H1 (cell line): ENCODE data around the gene RASGEF1B. TPM values are rescaled to one million over a fixed set of nuclear protein-coding genes. Genes with fewer than 3 reads are reported as not detected.

Source experiments
- CTCF ChIA-PET: fragments of 300-600 bp; sonication (Branson Sonifier 250); formaldehyde crosslinking; loops from one replicate; lab custom pipeline; 2021; ENCODE audit not compliant: partially characterized antibody; lab: Charles Lee
- POLR2A ChIA-PET: fragments of 300-600 bp; sonication (Branson Sonifier 250); formaldehyde crosslinking; loops from one replicate; lab custom pipeline; 2021; ENCODE audit warnings: inconsistent platforms; ENCODE audit not compliant: partially characterized antibody; lab: Charles Lee
- DNase-seq, 2 experiments: peaks; one replicate each; pipeline versions ENCODE4 v3.0.0 to v3.0.0-alpha.2; 2010 to 2022; ENCODE audit warnings: low spot score in 2 of 2, low read depth in 1 of 2, mixed read lengths in 1 of 2
- FAIRE-seq: peaks from 2 replicates; lab custom pipeline; 2011; peaks lifted over from hg19 to GRCh38; lab: Jason Lieb, UNC
- H2AFZ ChIP-seq: 2 replicates; pipeline ENCODE4 v1.8.1; 2012; ENCODE audit warnings: low read length, inconsistent platforms
- H2AK5ac ChIP-seq: 2 replicates; pipeline ENCODE4 v1.6.1; 2013; ENCODE audit warnings: low read depth, low read length
- H2BK120ac ChIP-seq: replicated peaks from 2 replicates; pipeline ENCODE3; 2013; ENCODE audit warnings: low read depth, low read length, inconsistent platforms
- H2BK12ac ChIP-seq: 2 replicates; pipeline ENCODE4 v1.6.1; 2013; ENCODE audit warnings: low read depth, low read length
- H2BK15ac ChIP-seq: 2 replicates; pipeline ENCODE4 v1.6.1; 2013; ENCODE audit warnings: low read length
- H2BK20ac ChIP-seq: 2 replicates; pipeline ENCODE4 v1.6.1; 2013; ENCODE audit warnings: low read length
- H2BK5ac ChIP-seq: 2 replicates; pipeline ENCODE4 v1.6.1; 2013; ENCODE audit warnings: low read depth, low read length
- H3K14ac ChIP-seq: 2 replicates; pipeline ENCODE4 v1.6.1; 2013; ENCODE audit warnings: inconsistent platforms; ENCODE audit not compliant: insufficient read length
- H3K18ac ChIP-seq: 2 replicates; pipeline ENCODE4 v1.6.1; 2013; ENCODE audit warnings: low read length; ENCODE audit errors: extremely low read depth
- H3K23ac ChIP-seq: 2 replicates; pipeline ENCODE4 v1.6.1; 2013; ENCODE audit warnings: inconsistent platforms; ENCODE audit not compliant: insufficient read length
- H3K23me2 ChIP-seq: 2 replicates; pipeline ENCODE4 v1.6.1; 2013; ENCODE audit warnings: low read depth, low read length
- H3K27ac ChIP-seq: 2 replicates; pipeline ENCODE4 v1.6.1; 2011; ENCODE audit warnings: low read depth, low read length, inconsistent platforms
- H3K27me3 ChIP-seq, 4 experiments: replicated peaks in 1 of 4; 1 replicate in 1 of 4; 2 replicates in 3 of 4; pipeline versions ENCODE4 v1.6.1 to v1.8.1; 2011 to 2013; ENCODE audit warnings: low read length in 3 of 4, mild to moderate bottlenecking in 3 of 4, inconsistent platforms in 2 of 4, mixed read lengths in 2 of 4, moderate library complexity in 1 of 4; ENCODE audit not compliant: control insufficient read depth in 3 of 4, insufficient read depth in 3 of 4; ENCODE audit errors: extremely low read depth in 1 of 4
- H3K36me3 ChIP-seq, 4 experiments: 2 replicates each; pipeline versions ENCODE4 v1.6.1 to v1.8.1; 2011 to 2013; ENCODE audit warnings: mild to moderate bottlenecking in 4 of 4, low read length in 3 of 4, moderate library complexity in 2 of 4, control low read depth in 1 of 4, inconsistent platforms in 1 of 4; ENCODE audit not compliant: insufficient read depth in 4 of 4, control insufficient read depth in 2 of 4
- H3K4ac ChIP-seq: replicated peaks from 2 replicates; pipeline ENCODE3; 2013; ENCODE audit warnings: low read length, low read depth, mixed read lengths, inconsistent platforms; ENCODE audit not compliant: insufficient read length
- H3K4me1 ChIP-seq, 4 experiments: replicated peaks in 1 of 4; 1 replicate in 1 of 4; 2 replicates in 3 of 4; pipeline versions ENCODE4 v1.6.1 to v1.8.1; 2011 to 2013; ENCODE audit warnings: low read length in 3 of 4, inconsistent platforms in 2 of 4, mixed read lengths in 1 of 4; ENCODE audit not compliant: insufficient read depth in 4 of 4, control insufficient read depth in 3 of 4
- H3K4me2 ChIP-seq, 2 experiments: 2 replicates each; pipeline versions ENCODE4 v1.6.1 to v1.8.1; 2011 to 2013; ENCODE audit warnings: low read depth in 2 of 2, low read length in 2 of 2, control low read depth in 1 of 2, inconsistent platforms in 1 of 2, mild to moderate bottlenecking in 1 of 2; ENCODE audit not compliant: insufficient read depth in 1 of 2
- H3K4me3 ChIP-seq, 4 experiments: fragments of 200-600, 300-600 bp in 1 of 4; sonication (generic), shearing (Covaris generic), sonication (Bioruptor Twin) in 1 of 4; 2 replicates each; pipeline versions ENCODE4 v1.5.1 to v1.8.1; 2011 to 2016; ENCODE audit warnings: low read length in 4 of 4, low read depth in 3 of 4, control low read depth in 2 of 4, inconsistent platforms in 2 of 4, mild to moderate bottlenecking in 2 of 4, mixed read lengths in 1 of 4, moderate library complexity in 1 of 4; ENCODE audit not compliant: insufficient read depth in 2 of 4; ENCODE audit errors: extremely low read depth in 1 of 4
- H3K56ac ChIP-seq: replicated peaks from 2 replicates; pipeline ENCODE3; 2013; ENCODE audit warnings: low read depth, mild to moderate bottlenecking, mixed read lengths, low read length, inconsistent platforms; ENCODE audit not compliant: insufficient read length
- H3K79me1 ChIP-seq: 2 replicates; pipeline ENCODE4 v1.6.1; 2013; ENCODE audit warnings: low read depth, low read length, control low read depth
- H3K79me2 ChIP-seq, 2 experiments: 2 replicates each; pipeline versions ENCODE4 v1.6.1 to v1.8.1; 2012 to 2013; ENCODE audit warnings: low read length in 2 of 2, mild to moderate bottlenecking in 2 of 2, inconsistent platforms in 1 of 2; ENCODE audit not compliant: insufficient read depth in 2 of 2, control insufficient read depth in 1 of 2
- H3K9ac ChIP-seq, 4 experiments: replicated peaks in 1 of 4; 1 replicate in 1 of 4; 2 replicates in 3 of 4; pipeline versions ENCODE4 v1.6.1 to v1.8.1; 2011 to 2013; ENCODE audit warnings: low read depth in 3 of 4, low read length in 3 of 4, control low read depth in 2 of 4, mild to moderate bottlenecking in 2 of 4, moderate library complexity in 2 of 4, inconsistent platforms in 1 of 4; ENCODE audit errors: extremely low read depth in 1 of 4
- H3K9me3 ChIP-seq, 2 experiments: 2 replicates each; pipeline versions ENCODE4 v1.6.1 to v1.8.1; 2012 to 2013; ENCODE audit warnings: mild to moderate bottlenecking in 2 of 2, moderate library complexity in 2 of 2, control low read depth in 1 of 2, inconsistent platforms in 1 of 2, low read depth in 1 of 2, low read length in 1 of 2, mixed read lengths in 1 of 2; ENCODE audit not compliant: insufficient read depth in 2 of 2
- H4K20me1 ChIP-seq, 2 experiments: replicated peaks in 1 of 2; 2 replicates each; pipeline versions ENCODE3 to v1.8.1; 2011 to 2013; ENCODE audit warnings: inconsistent platforms in 2 of 2, low read length in 2 of 2, mild to moderate bottlenecking in 1 of 2; ENCODE audit not compliant: insufficient read depth in 2 of 2, control insufficient read depth in 1 of 2
- H4K5ac ChIP-seq: 2 replicates; pipeline ENCODE4 v1.6.1; 2013; ENCODE audit warnings: low read length, low read depth, mixed read lengths, inconsistent platforms; ENCODE audit not compliant: insufficient read length
- H4K8ac ChIP-seq: 2 replicates; pipeline ENCODE4 v1.8.0; 2013; ENCODE audit warnings: mild to moderate bottlenecking, moderate library complexity, low read length, inconsistent platforms; ENCODE audit not compliant: insufficient read depth; ENCODE audit errors: extremely low read depth
- H4K91ac ChIP-seq: replicated peaks from 2 replicates; pipeline ENCODE3; 2013; ENCODE audit warnings: low read length, mixed read lengths, inconsistent platforms; ENCODE audit not compliant: insufficient read length
- CBX8 ChIP-seq: fragments of 300-800, 300-1000 bp; sonication (generic); IDR thresholded peaks from 2 replicates; pipeline ENCODE4 v1.7.1; 2016; ENCODE audit warnings: low read depth, low read length, borderline replicate concordance
- CTCF ChIP-seq, 3 experiments: IDR thresholded peaks; 1 replicate in 2 of 3; 2 replicates in 1 of 3; pipeline versions ENCODE4 v1.5.1 to v1.6.1; 2011; ENCODE audit warnings: low read length in 3 of 3, mild to moderate bottlenecking in 3 of 3, inconsistent platforms in 2 of 3, low read depth in 1 of 3, moderate library complexity in 1 of 3; ENCODE audit not compliant: insufficient read depth in 1 of 3; ENCODE audit errors: control extremely low read depth in 1 of 3
- EZH2 ChIP-seq: fragments of 200-600 bp; sonication (generic); IDR thresholded peaks from 2 replicates; pipeline ENCODE4 v1.7.1; 2012; ENCODE audit warnings: low read depth, mild to moderate bottlenecking, moderate library complexity, low read length, inconsistent platforms; ENCODE audit not compliant: severe bottlenecking
- FOSL1 ChIP-seq: IDR thresholded peaks from 2 replicates; pipeline ENCODE4 v1.6.1; 2011; ENCODE audit warnings: mild to moderate bottlenecking, low read depth, low read length, moderate library complexity; ENCODE audit not compliant: insufficient read depth
- RFX5 ChIP-seq: IDR thresholded peaks from 2 replicates; pipeline ENCODE4 v1.6.1; 2011; ENCODE audit warnings: low read depth, low read length, improper control_type of control experiment, borderline replicate concordance
- SP4 ChIP-seq: IDR thresholded peaks from 2 replicates; pipeline ENCODE4 v1.6.1; 2012; ENCODE audit warnings: low read length, inconsistent platforms
- WGBS, 2 experiments: shearing (Covaris generic) in 1 of 2; methylation state at CpG; one replicate each; pipeline versions ENCODE4 v1.1.6 to v1.1.7; 2013 to 2015; ENCODE audit warnings: low lambda C conversion rate in 2 of 2, mixed read lengths in 2 of 2, inconsistent platforms in 1 of 2, low coverage in 1 of 2, missing lambda C conversion rate in 1 of 2; ENCODE audit not compliant: insufficient replicate concordance in 2 of 2, insufficient coverage in 1 of 2, insufficient read length in 1 of 2; ENCODE audit errors: extremely low coverage in 1 of 2, missing lambda C conversion rate in 1 of 2; 5-methylcytosine and 5-hydroxymethylcytosine counted together
- polyA plus RNA-seq, 7 experiments: library from polyadenylated mRNA; depleted of rRNA in 3 of 7; stranded (reverse) in 5 of 7; unstranded in 2 of 7; fragments of >200 nt in 5 of 7; fragments of 200-250 nt in 2 of 7; gene quantifications; 1 replicate in 5 of 7; 2 replicates in 1 of 7; 4 replicates in 1 of 7; pipeline versions ENCODE4 v1.2.1 to v1.2.3, GENCODE V29; 2011 to 2013; ENCODE audit warnings: missing spikeins in 2 of 7, mixed read lengths in 2 of 7
- total RNA-seq: library from RNA; stranded (reverse); fragmentation: NEBNext Ultra II Directional; extraction: Animal tissue kit (Norgen Biotek cat#: 25700); gene quantifications from 2 replicates; pipeline ENCODE4 v1.2.1, GENCODE V29; 2021

The RASGEF1B gene
- total and polyA plus RNA-seq, 2 of the 8 experiments (the other 6 are each of a cell fraction or from before 2014, with no cell fraction given): 1.6 to 4.7 TPM

GRCh38 chr4:81380437-81380836, 91.3 kb downstream of the RASGEF1B start:
- no peaks in the 10 kb centered on the region for H3K9me3 ChIP-seq
- H2BK12ac ChIP-seq: no peak overlapping the region
- no peak overlapping the region for H2BK15ac ChIP-seq
- H3K36me3 ChIP-seq: peaks cover 0 to 2% (median 0%) of the 10 kb centered on the region in 4 experiments; a peak in 1 of 8 replicates
- H2BK20ac ChIP-seq: no peak overlapping the region
- H3K4me3 ChIP-seq: no peak overlapping the region
- H3K4ac ChIP-seq: no peak overlapping the region
- no peak overlapping the region for H4K5ac ChIP-seq
- no peaks in the 10 kb centered on the region for H3K4me1 ChIP-seq
- H2AK5ac ChIP-seq: no peak overlapping the region
- H2AFZ ChIP-seq: no peak overlapping the region
- H3K9ac ChIP-seq: no peak overlapping the region
- H3K27ac ChIP-seq: no peak overlapping the region
- H4K91ac ChIP-seq: no peak overlapping the region
- no peaks in the 10 kb centered on the region for H4K20me1 ChIP-seq
- no peak overlapping the region for H3K56ac ChIP-seq
- DNase-seq (no peak), FAIRE-seq (no peak)
- POLR2A ChIA-PET: no interaction called here
- no peak overlapping the region for H3K4me2 ChIP-seq
- WGBS, 2 experiments: 86% methylated on average over 2 of the region's 2 CpGs; no CpG with 5 or more reads in 1 of the 2 experiments
- no peak overlapping the region for H4K8ac ChIP-seq
- no peak overlapping the region for H2BK5ac ChIP-seq
- no peaks in the 10 kb centered on the region for H3K79me2 ChIP-seq
- CTCF ChIA-PET: interaction anchor here (0.6 to 1.8 kb wide), 3 partner anchors 15 to 1178 kb away, joined by 3 to 4 read pairs (median 3); no protein-coding TSS in a partner anchor
- TF ChIP-seq SP4 (no peak), CTCF (IDR thresholded peaks at IDR 0.05; ENCODE audit: control extremely low read depth in 1 of 3, insufficient read depth in 1 of 3, low read depth in 1 of 3, low read length in 3 of 3) (no peak), CBX8 (no peak), EZH2 (no peak), RFX5 (no peak), FOSL1 (no peak)
- H2BK120ac ChIP-seq: no peak overlapping the region
- no peaks in the 10 kb centered on the region for H3K23me2 ChIP-seq
- H3K79me1 ChIP-seq: no peaks in the 10 kb centered on the region
- no peak overlapping the region for H3K18ac ChIP-seq
- H3K23ac ChIP-seq: no peak overlapping the region
- no peak overlapping the region for H3K14ac ChIP-seq
- peaks cover 0 to 1% (median 0%) of the 10 kb centered on the region in 4 experiments; a peak in 1 of 7 replicates for H3K27me3 ChIP-seq
